Measurements from ENCODE around the gene FUCA2.
"Not testable (repeated sequence)": the region's sequence is repeated elsewhere in the genome, so short reads cannot be mapped to it uniquely, and the experiment has no call there.

The FUCA2 gene

GRCh38 chr6:143490244-143490643 is 21.3 kb downstream of the FUCA2 start:
- no peak for DNase-seq

- no peak for DNase-seq
Measured at GRCh38 chr6:143486752-143487151, 24.8 kb downstream of the FUCA2 start.

- no peak for DNase-seq
Measured at GRCh38 chr6:143485967-143486366, 25.6 kb downstream of the FUCA2 start.

GRCh38 chr6:143482593-143482992 is 28.9 kb downstream of the FUCA2 start:
- no peak for DNase-seq

GRCh38 chr6:143478479-143479062 is 32.9 kb downstream of the FUCA2 start:
- no peak for DNase-seq

GRCh38 chr6:143476545-143476944 is 35.0 kb downstream of the FUCA2 start:
- no peak for DNase-seq

GRCh38 chr6:143471822-143472221 is 39.7 kb downstream of the FUCA2 start:
- no peak for DNase-seq

GRCh38 chr6:143468823-143469222 is 42.7 kb downstream of the FUCA2 start:
- DNase-seq = not testable (repeated sequence)

- DNase-seq = no peak
Measured at GRCh38 chr6:143468026-143468425, 43.5 kb downstream of the FUCA2 start.

- DNase-seq = no peak
Measured at GRCh38 chr6:143465546-143465945, 46.0 kb downstream of the FUCA2 start.

- DNase-seq = no peak
Measured at GRCh38 chr6:143457563-143458359, 53.8 kb downstream of the FUCA2 start.

- DNase-seq = no peak
Measured at GRCh38 chr6:143451531-143451930, 60.0 kb downstream of the FUCA2 start.

- peak; percentile 91 for DNase-seq
Measured at GRCh38 chr6:143450453-143451371, 60.8 kb downstream of the FUCA2 start, which contains the start of the genes ADAT2 and PEX3. TSS of gene ADAT2 (minus strand) at chr6:143450695. CDS start at chr6:143450658, 37 bp downstream. TSS of gene PEX3 (plus strand) at chr6:143450805. CDS start at chr6:143451043, 238 bp downstream.

GRCh38 chr6:143449714-143450452 is 61.6 kb downstream of the FUCA2 start:
- DNase-seq = no peak

GRCh38 chr6:143449082-143449713 is 62.3 kb downstream of the FUCA2 start:
- no peak for DNase-seq

- not testable (repeated sequence) for DNase-seq
Measured at GRCh38 chr6:143447865-143448264, 63.7 kb downstream of the FUCA2 start.

Measured in NCI-H2171 (cell line).